GM23338 (cell line): ENCODE measurements around the gene IGFBP5.

Source experiments
- CREB1 ChIP-seq: fragments of 250-450 bp; sonication (Bioruptor Pico); IDR thresholded peaks from 2 replicates; pipeline ENCODE4 v1.5.0; 2020; ENCODE audit warnings: low read depth, mild to moderate bottlenecking, moderate library complexity
- EZH2 ChIP-seq: fragments of 200-600 bp; sonication (generic); IDR thresholded peaks from one replicate; pipeline ENCODE4 v1.8.0; 2017; ENCODE audit warnings: antibody characterized with exemption, mild to moderate bottlenecking, low read depth; ENCODE audit not compliant: unreplicated experiment
- JUNB ChIP-seq: IDR thresholded peaks from one replicate; pipeline ENCODE4 v1.6.1; 2016; ENCODE audit warnings: antibody characterized with exemption; ENCODE audit not compliant: unreplicated experiment
- POLR2AphosphoS5 ChIP-seq: IDR thresholded peaks from 2 replicates; pipeline ENCODE4 v1.6.1; 2016; ENCODE audit warnings: antibody characterized with exemption, low read depth
- TF ChIP-seq, protein P1 (sequence below): IDR thresholded peaks from one replicate; pipeline ENCODE4 v1.6.1; 2018; ENCODE audit warnings: antibody characterized with exemption; ENCODE audit not compliant: unreplicated experiment
- TF ChIP-seq, protein P2 (sequence below), 2 experiments: fragments of 200-600 bp in 1 of 2; sonication (generic) in 1 of 2; conservative IDR thresholded peaks; 2 replicates each; pipeline versions ENCODE4 v1.5.1 to v1.6.1; 2016 to 2017; ENCODE audit warnings: antibody characterized with exemption in 2 of 2, low read depth in 2 of 2, mild to moderate bottlenecking in 2 of 2, moderate library complexity in 1 of 2

DNA sequence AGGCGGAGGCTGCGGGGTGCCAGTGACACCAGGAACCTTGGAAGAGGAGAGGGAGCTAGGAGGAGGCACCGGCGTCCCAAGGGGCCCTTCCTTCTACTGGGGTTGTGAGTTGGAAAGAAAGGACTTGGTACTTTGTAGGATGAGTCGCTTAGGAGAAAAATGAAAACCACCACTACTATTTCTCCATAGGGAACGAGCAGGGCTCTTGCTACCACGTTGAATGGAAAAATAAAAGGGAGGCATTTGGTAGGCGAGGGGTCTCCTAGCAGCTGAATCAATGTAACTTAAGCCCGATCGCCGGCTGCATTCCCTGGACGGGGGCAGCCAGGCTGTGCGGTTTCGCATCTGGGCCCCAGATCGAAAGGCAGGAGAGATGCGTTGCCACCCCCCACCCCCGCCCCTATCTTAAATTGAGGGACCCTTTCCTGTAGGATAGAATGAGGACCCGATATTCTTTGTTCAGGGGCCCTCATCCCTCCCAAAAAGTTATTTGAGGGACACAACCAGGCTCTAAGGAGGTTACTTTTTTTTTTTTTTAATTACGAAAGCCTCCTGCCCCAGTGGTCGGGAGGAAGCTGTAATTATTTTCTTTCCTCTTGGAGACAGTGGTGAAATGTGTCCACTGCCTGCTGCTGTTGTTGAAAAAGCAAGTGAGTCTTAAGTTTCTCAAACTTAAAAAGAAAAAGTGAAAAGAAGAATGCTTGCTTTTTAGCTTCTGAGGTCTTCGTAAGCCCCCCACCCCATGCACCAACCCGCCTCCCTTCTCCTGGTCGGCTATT is 60.8 kb downstream of the IGFBP5 start:
- TF ChIP-seq POLR2AphosphoS5 = no peak
- TF ChIP-seq, protein P1, sequence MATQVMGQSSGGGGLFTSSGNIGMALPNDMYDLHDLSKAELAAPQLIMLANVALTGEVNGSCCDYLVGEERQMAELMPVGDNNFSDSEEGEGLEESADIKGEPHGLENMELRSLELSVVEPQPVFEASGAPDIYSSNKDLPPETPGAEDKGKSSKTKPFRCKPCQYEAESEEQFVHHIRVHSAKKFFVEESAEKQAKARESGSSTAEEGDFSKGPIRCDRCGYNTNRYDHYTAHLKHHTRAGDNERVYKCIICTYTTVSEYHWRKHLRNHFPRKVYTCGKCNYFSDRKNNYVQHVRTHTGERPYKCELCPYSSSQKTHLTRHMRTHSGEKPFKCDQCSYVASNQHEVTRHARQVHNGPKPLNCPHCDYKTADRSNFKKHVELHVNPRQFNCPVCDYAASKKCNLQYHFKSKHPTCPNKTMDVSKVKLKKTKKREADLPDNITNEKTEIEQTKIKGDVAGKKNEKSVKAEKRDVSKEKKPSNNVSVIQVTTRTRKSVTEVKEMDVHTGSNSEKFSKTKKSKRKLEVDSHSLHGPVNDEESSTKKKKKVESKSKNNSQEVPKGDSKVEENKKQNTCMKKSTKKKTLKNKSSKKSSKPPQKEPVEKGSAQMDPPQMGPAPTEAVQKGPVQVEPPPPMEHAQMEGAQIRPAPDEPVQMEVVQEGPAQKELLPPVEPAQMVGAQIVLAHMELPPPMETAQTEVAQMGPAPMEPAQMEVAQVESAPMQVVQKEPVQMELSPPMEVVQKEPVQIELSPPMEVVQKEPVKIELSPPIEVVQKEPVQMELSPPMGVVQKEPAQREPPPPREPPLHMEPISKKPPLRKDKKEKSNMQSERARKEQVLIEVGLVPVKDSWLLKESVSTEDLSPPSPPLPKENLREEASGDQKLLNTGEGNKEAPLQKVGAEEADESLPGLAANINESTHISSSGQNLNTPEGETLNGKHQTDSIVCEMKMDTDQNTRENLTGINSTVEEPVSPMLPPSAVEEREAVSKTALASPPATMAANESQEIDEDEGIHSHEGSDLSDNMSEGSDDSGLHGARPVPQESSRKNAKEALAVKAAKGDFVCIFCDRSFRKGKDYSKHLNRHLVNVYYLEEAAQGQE = no peak
- TF ChIP-seq EZH2 = no peak
- TF ChIP-seq, protein P2, sequence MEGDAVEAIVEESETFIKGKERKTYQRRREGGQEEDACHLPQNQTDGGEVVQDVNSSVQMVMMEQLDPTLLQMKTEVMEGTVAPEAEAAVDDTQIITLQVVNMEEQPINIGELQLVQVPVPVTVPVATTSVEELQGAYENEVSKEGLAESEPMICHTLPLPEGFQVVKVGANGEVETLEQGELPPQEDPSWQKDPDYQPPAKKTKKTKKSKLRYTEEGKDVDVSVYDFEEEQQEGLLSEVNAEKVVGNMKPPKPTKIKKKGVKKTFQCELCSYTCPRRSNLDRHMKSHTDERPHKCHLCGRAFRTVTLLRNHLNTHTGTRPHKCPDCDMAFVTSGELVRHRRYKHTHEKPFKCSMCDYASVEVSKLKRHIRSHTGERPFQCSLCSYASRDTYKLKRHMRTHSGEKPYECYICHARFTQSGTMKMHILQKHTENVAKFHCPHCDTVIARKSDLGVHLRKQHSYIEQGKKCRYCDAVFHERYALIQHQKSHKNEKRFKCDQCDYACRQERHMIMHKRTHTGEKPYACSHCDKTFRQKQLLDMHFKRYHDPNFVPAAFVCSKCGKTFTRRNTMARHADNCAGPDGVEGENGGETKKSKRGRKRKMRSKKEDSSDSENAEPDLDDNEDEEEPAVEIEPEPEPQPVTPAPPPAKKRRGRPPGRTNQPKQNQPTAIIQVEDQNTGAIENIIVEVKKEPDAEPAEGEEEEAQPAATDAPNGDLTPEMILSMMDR (conservative IDR thresholded peaks at IDR 0.05; ENCODE audit: low read depth in 2 of 2) = no peak
- TF ChIP-seq CREB1 (CRISPR knock-in tag) = no peak
- no peak for TF ChIP-seq JUNB
